Fibroblast of skin of scalp (primary cell): ENCODE results near the gene GPC6.

ENCODE experiments used
- DNase-seq: peaks from one replicate; pipeline ENCODE4 v3.0.0-alpha.2; 2013

Gene GPC6

DNA sequence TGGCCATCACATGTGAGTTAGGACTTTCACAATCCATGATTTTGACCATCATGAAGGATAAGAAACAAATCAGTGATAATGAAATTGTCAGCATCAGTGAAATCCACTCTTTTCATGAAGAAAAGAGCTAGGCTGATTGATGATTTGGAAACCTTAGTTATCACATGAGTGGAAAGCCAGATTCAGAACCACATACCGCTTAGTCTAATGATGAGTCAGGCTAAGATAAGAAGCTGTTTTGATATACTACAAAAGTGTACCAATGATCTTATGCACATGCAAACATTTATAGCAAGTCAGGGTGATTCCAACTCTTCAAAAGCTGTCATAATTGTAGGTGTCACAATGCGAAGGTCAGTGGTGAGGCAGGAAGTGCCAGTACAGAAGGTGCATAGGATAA, 519.3 kb downstream of the GPC6 start:
- DNase-seq: no peak

DNA sequence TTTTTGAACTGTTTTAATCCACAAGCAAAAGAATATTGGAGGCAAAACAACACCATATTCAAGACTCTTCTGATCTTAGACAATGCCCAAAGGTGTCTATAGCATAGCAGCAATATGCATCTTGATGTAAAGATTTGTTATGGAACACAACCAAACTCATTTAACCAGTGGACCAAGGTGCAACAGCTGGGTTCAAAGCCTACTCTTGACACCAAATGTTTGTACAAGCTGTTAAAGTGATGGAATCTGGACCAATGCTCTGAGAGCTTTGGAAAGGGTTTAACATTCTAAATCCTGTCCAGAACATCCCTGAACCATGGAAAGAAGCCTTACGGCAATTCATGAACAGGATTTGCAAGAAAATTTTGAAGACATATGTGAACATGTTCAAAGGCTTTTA, 520.0 kb downstream of the GPC6 start:
- DNase-seq: no peak

DNA sequence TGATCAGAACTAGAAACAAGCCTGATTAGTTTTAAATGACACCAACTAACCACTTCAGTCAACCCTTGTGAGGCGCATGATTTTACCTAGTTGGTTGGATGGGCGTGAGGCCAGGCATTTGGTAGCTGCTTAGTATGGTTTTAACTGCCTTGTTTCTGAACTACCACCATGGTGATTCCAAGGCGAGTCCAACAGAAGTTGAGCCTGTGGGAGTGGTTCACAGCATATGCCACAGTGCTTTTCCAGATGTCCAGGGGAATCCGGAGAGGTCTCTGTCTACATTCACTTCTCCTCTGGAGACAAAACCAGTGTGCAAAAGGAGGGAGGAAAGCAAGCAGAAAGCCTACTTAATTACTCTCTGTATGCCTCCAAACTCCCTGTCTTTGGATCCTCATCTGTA, 524.1 kb downstream of the GPC6 start:
- no peak for DNase-seq

DNA sequence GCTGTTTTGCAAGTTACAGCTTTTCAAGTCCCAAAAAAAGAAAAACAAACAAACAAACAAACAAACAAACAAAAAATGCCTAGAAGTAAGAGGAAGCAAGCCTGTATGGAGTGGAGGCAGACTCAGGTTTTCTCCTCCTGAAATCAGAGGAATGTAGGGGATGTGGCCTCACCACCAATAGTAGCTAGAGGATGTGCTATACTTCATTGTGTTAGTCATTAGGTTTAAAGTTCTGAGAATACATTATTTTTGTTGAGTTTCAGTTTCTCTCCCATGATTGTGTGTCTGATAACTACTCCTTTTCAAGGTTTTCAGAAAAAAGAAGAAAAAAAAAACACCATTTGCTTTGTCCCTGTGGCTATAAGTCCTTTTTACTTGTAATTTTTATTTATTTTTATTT, 524.5 kb downstream of the GPC6 start:
- DNase-seq: no peak

DNA sequence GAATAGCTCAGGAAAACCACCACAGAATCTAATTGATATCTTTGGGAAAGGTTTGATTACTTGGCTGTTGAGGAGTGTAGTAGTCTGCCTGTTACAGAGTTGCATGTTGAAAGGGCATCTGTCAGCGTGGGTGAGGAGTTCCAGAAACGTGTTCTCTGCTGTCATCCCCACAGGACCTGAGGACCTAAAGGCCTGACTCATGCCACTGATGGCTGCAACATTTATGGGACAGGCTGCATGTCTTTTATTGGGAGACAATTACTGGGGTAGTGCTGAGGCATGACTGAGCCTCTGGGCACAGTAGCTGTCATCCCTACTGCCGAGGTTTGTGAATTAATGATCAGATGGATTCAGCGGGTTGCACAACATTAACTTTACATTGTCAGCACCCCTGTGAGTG, 525.9 kb downstream of the GPC6 start:
- no peak for DNase-seq

DNA sequence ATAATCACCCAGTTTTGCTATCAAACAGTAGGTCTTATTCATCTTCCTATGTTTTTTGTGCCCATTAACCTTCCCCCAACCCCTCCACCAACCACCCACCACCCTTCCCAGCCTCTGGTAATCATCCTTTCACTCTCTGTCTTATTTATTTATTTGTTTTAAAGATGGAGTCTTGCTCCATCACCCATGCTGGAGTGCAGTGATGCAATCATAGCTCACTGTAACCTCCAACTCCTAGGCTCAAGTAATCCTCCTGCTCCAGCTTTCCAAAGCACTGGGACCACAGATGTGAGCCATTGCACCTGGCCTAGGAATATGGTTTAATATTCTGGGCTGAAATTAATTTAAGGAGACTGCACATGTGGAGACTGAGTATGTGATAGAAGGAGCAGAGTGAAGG, 527.0 kb downstream of the GPC6 start:
- DNase-seq: no peak

DNA sequence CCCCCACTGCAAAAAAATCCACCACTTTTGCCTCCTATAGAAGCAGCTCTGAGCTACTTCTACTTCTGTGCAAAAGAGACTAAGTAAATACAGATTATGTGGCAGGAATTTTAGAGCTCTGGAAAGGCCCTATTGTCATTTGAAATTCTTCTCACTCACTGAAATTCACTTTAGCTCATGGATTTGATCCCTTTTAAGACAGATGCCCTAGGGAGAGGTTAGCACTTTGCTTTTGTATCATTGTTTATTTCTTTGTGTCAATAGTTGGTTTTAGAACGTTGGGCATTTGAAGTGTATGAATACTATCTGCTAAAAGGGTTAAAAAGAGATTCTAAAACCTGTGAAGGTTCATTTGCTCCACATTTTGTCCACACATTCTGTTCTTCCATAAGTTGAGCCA, 528.7 kb downstream of the GPC6 start:
- no peak for DNase-seq

DNA sequence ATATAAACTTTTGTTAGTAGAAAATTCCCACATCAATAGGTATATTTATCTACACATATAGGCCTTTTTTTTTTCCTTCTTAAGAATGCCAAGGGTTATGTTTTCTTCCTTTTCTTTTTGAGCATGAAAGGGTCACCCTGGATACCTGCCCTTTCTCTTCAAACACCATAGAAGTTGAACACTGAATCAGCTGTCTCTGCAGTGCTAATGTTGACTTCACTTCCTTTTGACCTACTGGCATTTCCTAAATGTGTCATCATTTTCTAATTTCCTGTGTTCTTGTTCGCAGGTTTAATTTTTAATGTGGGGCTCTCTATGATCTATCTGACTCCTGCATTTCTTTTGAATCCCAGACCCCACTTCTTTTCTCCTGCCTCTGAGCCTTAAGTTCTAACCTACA, 532.0 kb downstream of the GPC6 start:
- DNase-seq: no peak

DNA sequence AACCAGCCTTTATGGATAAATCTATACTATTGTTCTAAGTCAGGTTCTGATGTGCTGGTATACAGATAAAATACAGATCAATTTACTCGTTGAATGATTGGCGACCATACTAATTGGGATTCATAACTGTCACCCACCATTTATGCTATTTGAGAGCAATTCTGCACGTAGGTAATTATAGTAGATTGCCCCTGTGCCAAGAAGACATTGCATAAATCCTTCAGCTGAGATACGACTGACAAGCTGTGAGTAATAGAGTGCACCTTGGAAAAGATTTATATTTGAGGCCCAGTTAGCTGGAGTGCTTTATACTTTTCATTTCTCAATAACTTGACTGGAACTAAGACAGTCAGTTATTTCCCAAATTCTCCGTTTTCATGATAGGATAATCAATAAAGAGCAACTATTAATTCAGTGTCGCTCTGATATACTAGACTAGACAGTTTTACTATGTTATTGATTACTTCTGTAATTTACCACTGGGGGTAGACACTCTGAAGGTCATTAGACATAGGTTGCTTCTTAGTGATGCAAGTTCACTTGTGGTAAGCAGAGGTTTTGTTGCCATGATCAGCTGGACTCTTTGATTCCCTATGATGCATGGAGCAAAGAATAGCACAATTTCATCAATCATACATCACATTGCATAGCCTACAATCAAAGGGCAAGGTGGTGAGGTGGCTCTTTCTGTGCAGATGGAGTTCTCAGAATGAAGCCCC, 536.3 kb downstream of the GPC6 start:
- DNase-seq: no peak

DNA sequence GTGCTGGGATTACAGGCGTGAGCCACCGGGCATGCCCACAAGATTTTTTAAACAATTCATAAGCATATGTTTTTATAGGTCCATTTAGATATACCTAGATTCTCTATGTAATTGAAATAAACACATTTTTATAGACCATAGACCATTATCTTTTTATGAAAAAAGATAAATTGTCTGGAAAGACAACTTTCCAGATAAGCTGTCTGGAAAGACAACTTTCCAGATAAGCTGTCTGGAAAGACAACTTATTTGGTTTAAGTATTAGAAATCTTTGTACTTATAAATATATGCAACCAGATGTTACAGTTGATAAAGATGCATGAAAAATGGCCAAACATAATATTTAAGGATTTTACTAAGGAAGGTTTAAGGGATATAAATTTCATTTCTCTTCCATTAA, 538.5 kb downstream of the GPC6 start:
- peak; percentile 37 for DNase-seq

DNA sequence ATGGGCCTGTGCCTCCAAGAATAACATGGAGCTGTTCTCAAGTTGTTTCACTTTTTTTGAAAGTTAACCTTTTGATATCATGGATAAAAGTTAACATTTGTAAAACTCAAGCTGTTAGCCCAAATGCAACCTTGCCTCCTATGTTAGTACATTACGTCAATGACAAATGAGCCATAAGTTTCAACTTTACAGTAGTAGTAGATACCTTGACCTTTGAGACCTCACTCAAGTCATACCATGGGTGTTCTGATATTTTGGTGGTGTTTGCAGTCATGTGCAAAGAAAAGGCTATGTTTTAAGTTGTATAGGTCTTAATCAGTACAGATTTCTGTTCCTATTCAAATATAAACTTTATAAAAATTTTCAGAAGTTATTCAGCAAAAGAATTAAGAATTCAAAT, 539.2 kb downstream of the GPC6 start:
- no peak for DNase-seq

DNA sequence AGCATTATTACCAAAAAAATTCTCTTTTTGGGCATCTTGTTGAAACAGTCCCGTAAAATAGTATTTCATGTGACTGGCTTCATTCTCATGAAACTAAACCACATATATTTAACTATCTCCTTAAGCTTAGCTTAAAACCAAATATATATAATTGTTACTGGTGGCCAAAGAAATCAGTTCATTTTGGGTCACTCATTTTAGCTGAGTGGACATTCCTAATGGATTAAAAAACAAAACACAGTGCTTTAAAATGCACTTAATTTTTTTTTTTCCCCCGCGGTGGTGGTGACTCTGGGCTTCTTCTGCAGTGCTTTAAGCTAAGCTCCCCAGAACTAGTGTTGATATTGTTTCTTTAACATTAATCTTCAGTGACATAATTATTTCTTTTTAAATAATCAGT, 540.1 kb downstream of the GPC6 start:
- no peak for DNase-seq

DNA sequence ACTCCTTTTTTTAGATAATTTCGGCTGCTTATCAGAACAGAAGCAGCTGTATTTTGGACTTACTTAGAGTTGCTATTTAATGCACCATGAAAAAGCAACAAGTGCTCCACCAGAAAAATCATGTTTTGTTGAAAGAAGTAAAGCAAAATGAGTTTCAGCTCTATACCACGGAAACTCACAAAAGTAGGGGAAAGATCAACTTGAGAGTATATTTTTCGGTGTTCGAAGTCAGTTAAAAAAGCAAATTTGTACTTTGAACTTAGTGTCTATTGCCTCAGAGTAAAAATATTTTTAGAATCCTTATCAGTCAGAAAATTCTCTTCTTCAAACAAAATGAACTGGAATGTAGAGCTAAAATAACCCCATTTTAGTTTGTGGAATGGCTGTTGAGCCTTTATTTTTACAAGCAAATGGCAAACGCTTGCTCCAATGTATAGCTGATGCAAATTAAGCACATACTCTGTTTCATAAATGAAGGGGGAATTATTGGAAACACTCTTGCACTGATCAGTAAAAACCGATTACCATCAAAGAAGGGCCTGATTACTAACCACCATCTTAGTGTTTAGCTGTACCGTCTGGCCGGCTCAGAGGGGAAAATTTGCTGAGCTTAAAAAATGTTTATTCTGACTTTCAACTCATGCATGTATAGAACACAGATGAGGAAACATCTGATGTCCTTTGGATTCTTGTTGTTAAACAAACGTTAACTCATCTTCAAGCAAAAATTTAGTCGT, 540.7 kb downstream of the GPC6 start:
- no peak for DNase-seq

DNA sequence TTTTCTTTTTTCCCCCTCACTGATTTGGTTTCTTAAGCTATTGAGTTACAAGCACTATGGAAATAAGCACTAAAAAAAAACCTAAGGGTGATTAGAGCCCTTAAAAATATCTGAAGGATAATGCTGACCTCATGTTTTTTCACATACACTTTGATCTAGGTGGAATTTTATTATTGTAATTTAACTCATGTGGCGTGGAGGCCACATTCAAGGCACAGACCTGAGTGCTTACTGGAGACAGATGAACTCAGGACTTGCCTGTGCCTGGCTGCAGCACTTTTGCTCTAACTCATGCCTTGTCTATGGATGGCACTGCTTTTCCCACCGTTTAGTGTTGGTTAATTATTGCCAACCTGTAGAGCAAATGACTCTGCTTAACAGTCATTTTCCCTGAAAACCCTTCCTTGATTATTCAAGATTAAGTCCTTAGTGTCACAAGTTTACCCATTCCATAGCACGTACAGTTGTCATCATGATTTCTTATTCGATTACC, 541.4 kb downstream of the GPC6 start:
- DNase-seq: no peak

DNA sequence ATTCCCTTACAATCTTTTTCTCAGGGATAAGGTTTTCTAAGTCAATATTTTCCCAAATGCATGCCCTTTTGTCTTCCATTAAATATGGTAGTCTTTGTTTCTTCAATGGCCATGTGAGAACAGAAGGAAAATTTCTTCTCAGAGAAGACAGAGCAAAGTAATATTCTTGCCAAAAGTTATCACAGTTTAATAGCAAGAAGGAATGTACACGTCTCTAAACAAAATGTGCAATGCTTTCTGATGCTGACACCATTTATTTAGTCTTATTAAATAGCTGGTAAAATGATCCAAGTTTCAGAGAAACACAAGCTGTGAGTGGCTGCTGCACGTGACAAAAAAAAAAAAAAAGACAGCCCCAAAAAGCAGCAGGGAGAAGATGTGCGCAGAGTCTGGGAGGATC, 542.5 kb downstream of the GPC6 start:
- no peak for DNase-seq

DNA sequence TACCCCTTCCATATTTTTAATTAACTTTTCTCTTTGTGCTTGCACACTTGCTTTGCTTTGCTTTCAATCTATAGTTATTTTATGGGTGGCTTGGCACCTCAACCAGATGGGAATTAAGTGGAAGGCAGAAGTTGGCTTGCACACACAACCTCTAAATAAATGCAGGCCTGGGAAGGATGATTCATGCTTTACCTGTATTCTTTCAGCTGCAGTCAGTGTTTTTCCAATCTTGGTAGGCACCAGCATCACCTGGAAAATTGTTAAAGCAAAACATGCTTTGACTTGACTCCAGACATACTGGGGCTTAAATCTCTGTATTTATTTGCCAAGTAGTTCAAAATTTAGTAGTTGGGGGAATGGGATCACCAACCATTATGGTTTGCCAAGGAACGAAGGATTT, 543.0 kb downstream of the GPC6 start:
- no peak for DNase-seq

DNA sequence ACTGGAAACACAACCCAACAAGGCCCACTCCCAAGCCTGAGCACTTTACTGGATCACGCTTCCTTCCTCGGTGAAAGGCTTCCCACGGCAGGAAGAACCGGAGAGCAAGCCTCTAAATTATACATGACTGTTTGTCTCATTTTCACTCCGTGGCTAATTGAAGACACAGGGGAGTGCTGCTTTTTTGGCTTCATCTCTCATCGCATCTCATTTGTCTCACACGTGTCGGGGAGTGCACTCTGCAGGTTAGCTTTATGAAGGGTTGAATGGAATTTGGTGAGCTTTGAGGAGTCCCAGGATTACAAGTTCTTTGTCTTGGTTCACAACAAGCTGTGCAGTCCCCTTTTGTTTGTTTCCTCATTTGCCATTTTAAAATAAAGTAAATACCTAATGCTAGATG, 544.6 kb downstream of the GPC6 start:
- no peak for DNase-seq

DNA sequence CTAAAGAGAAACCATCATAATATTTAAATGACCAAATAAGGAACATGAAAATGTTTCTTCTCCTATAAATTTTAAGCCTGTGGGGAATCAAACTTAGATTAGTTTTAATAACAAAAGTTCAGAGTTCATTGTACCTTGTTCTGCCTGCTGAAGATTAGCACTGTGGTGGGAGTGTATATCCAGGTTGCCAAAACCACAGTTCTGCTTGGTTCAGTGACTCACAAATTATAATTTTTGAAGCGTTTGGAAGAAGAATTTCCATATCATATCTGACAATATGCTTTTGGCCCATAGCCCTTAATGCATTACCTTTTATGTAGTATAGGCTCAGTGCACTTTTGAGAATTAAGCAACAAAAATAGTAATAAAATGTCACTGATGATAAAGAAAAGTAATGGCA, 545.2 kb downstream of the GPC6 start:
- peak; percentile 43 for DNase-seq

DNA sequence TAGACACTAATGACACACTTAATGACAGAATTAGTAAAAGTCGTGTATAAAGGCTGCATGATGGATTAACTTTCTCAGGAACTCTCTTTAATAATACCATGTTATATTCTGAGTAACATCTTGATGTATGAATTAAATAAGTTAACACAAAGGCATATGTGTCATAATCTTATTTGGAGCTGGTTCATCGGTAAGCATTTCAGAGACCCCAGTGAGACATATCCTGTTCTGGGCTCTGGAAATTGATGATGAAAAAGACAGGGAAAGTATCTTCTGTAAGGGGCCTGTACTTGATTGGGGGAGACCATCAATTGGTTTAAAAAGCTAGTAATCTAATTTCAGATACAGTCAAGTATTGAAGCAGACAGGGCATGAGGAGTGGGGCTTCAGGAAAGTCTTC, 547.9 kb downstream of the GPC6 start:
- no peak for DNase-seq

DNA sequence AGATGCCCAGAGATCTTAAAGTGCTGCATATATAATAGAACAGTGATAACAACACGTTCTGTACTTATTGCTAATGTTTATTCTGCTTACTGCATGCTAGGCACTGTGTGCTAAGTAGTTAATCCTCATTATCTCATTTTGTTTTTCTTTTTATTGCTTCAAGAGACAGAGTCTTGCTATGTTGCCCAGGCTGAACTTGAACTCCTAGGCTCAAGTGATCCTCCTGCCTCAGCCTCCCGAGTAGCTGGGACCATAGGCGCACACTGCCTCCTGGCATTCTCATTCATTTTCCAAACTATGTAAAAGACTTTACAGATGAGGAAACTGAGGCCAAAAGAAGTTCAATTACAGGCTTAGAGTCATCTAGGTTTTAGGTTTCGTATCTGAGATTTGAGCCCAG, 548.4 kb downstream of the GPC6 start:
- DNase-seq: no peak

DNA sequence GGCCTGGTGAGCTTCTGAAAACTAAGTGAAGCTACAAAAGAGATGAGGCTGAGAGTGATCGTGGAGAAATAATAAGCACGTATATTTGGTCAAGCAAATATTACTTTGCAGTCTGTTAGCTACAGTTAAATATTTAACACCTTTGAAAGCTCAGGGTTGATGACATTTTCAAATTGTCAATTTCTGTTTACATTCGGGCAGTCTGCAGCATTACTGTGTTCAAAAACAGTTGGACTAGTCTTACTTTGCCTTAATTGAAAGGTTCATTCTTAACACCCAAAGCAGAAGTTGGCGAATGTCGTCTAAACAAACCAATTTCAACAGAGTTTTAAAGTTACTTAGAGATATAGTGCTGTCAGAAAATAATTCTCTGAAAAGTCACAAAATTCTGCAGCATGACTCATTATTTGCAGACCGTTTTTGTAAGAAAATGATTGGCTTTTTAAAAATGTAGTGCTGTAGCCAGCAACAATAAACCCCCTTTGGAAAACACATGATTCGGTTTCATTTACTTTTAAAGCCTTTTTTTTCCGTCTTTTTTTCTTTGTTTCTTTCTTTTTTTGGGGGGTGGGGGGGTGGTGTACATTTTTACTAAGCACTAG, 549.0 kb downstream of the GPC6 start:
- DNase-seq: peak; percentile 89

DNA sequence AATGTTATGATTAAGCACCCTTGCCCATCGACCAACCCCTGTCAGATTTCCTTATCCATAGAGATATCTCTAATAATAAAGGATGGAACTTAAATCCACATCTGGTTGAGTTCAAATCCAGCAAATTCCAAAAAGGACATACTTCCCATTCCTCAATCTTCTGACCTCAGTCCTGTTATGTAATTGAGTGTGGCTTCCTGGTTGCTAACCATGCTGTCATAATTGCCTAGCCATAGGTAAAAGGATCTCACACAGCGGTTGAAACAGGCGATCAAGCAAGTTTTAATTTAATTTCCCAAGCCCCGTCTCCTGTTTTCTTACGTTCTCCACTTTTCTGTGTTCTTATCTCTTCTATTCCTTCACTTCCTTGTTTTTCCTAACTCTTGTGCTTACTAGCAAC, 550.3 kb downstream of the GPC6 start:
- peak; percentile 61 for DNase-seq

DNA sequence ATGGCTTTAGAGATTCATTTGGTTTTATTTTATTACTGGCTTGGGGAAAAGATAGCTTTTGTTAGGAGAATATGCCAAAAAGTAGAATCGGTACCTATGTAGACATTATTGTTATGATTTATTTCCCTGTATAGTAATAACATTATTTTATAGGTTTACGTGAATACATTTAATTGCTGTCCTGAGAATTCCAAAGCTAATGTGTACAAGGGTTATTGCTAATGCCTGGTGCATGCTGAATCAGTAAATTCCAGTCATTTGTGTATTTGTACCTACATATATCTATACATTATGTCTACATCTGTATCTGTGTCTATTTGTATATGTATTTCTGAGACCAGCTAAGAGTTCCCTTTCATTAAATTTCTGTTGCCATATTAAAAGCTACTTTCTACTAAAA, 550.9 kb downstream of the GPC6 start:
- DNase-seq: no peak

DNA sequence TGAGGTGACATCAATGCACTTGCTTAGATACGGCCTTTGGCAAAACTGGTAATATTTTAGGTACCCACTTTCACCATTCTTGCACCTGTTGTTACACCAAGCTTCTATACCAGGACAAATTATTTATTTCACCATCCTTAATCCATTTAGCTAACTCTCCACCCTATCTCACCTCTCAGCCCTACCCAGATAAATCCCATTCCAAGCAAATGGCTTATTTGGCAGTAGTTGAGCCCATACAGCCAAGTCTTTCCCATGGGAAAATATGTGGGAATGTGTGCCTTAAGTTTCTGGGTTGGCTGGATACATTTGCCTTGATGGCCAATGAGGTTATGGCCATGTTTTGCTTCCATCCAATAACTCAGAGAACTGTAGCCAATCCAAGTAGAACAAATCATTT, 551.9 kb downstream of the GPC6 start:
- no peak for DNase-seq
